ENCODE measurements around the gene RAB40C. TPM values are rescaled to one million over a fixed set of nuclear protein-coding genes. Genes with fewer than 3 reads are reported as not detected.

RAB40C gene
- total and polyA plus RNA-seq, 9 of the 15 experiments (the other 6 are each of a cell fraction or from before 2014, with no cell fraction given), result 0.17 to 23.4 (median 8.7) TPM

GRCh38 chr16:642189-643049 lies 52.6 kb downstream of the RAB40C start (continued):
- peak; percentile 90 for TF ChIP-seq VEZF1 (CRISPR knock-in tag; IDR thresholded peaks at IDR 0.05)
- TF ChIP-seq SLC30A9 (CRISPR knock-in tag; IDR thresholded peaks at IDR 0.05), result no peak
- TF ChIP-seq ZNF507 (tag; conservative IDR thresholded peaks at IDR 0.05), result no peak
- TF ChIP-seq RBM22 (IDR thresholded peaks at IDR 0.05; ENCODE audit: low read depth, low read length, poor library complexity, severe bottlenecking), result no peak
- TF ChIP-seq ZC3H11A (IDR thresholded peaks at IDR 0.05; ENCODE audit: low read depth, low read length), result no peak
- no peak for TF ChIP-seq CCAR2 (IDR thresholded peaks at IDR 0.05; ENCODE audit: low read depth, low read length)
- no peak for TF ChIP-seq ZNF780A (CRISPR knock-in tag; IDR thresholded peaks at IDR 0.05)
- no peak for TF ChIP-seq ZNF263 (CRISPR knock-in tag; IDR thresholded peaks at IDR 0.05; ENCODE audit: borderline replicate concordance)
- TF ChIP-seq ZNF699 (CRISPR knock-in tag; IDR thresholded peaks at IDR 0.05; ENCODE audit: insufficient replicate concordance), result no peak
- peak; percentile 77 for TF ChIP-seq ZFX (CRISPR knock-in tag; IDR thresholded peaks at IDR 0.05)
- no peak for TF ChIP-seq RBM17 (IDR thresholded peaks at IDR 0.05; ENCODE audit: borderline replicate concordance, low read depth, low read length)
- no peak for TF ChIP-seq GATAD2A (IDR thresholded peaks at IDR 0.05)
- no peak for TF ChIP-seq FOXM1 (IDR thresholded peaks at IDR 0.05; ENCODE audit: low read depth)
- TF ChIP-seq FOXM1 (CRISPR knock-in tag; IDR thresholded peaks at IDR 0.05; ENCODE audit: low read depth), result peak; percentile 74; the same call in 1 of the 2 replicates
- TF ChIP-seq FOXA1 (IDR thresholded peaks at IDR 0.05; ENCODE audit: borderline replicate concordance), result no peak
- TF ChIP-seq ZNF282 (CRISPR knock-in tag; IDR thresholded peaks at IDR 0.05), result no peak
- peak; percentile 44; the same call in 1 of the 2 replicates for TF ChIP-seq CTBP1 (IDR thresholded peaks at IDR 0.05; ENCODE audit: borderline replicate concordance)
- peak; percentile 48; the same call in 1 of the 2 replicates for TF ChIP-seq ZBTB33 (CRISPR knock-in tag; IDR thresholded peaks at IDR 0.05)
- TF ChIP-seq ZNF146 (CRISPR knock-in tag; IDR thresholded peaks at IDR 0.05; ENCODE audit: unreplicated experiment), result no peak
- no peak for TF ChIP-seq CREB3L1 (IDR thresholded peaks at IDR 0.05; ENCODE audit: borderline replicate concordance, low read depth)
- TF ChIP-seq BRCA1 (IDR thresholded peaks at IDR 0.05), result no peak
- TF ChIP-seq BRCA1 (CRISPR knock-in tag; IDR thresholded peaks at IDR 0.05), result no peak
- TF ChIP-seq ZNF444 (CRISPR knock-in tag; IDR thresholded peaks at IDR 0.05), result no peak
